AG09309 (cell line): ENCODE data around the gene GNAZ.

ENCODE experiments used
- DNase-seq: peaks from one replicate; pipeline ENCODE4 v3.0.0-alpha.2; 2010; ENCODE audit warnings: low read depth
- H3K4me3 ChIP-seq: 2 replicates; pipeline ENCODE4 v1.5.1; 2011; ENCODE audit warnings: mild to moderate bottlenecking, low read depth, low read length, moderate library complexity; ENCODE audit not compliant: control insufficient read depth
- CTCF ChIP-seq: IDR thresholded peaks from 2 replicates; pipeline ENCODE4 v1.5.1; 2011; ENCODE audit warnings: mild to moderate bottlenecking, low read depth, low read length, inconsistent platforms; ENCODE audit not compliant: insufficient read depth, control insufficient read depth; ENCODE audit errors: missing control alignments

Gene GNAZ

GRCh38 chr22:23103199-23103954 is 33.1 kb downstream of the GNAZ start:
- no peak for DNase-seq
- H3K4me3 ChIP-seq: no peak overlapping the region
- no peak for TF ChIP-seq CTCF

- no peak for TF ChIP-seq CTCF
- no peak overlapping the region for H3K4me3 ChIP-seq
- DNase-seq: no peak
These were observed 34.1 kb downstream of the GNAZ start for GRCh38 chr22:23104187-23104971.

- no peak for DNase-seq
- H3K4me3 ChIP-seq: no peak overlapping the region
- no peak for TF ChIP-seq CTCF
These were observed 35.0 kb downstream of the GNAZ start for GRCh38 chr22:23105304-23105703.

- no peak for DNase-seq
- TF ChIP-seq CTCF: no peak
- H3K4me3 ChIP-seq: no peak overlapping the region
These were observed 35.6 kb downstream of the GNAZ start for GRCh38 chr22:23105919-23106318.

- no peak overlapping the region for H3K4me3 ChIP-seq
- DNase-seq: no peak
- no peak for TF ChIP-seq CTCF
These were observed 36.0 kb downstream of the GNAZ start for GRCh38 chr22:23106344-23106743.

- TF ChIP-seq CTCF: no peak
- H3K4me3 ChIP-seq: no peak overlapping the region
- no peak for DNase-seq
These were observed 36.6 kb downstream of the GNAZ start for GRCh38 chr22:23106906-23107367.
